Smooth muscle cell (in vitro differentiated cells): ENCODE results near the gene CHST13. TPM values are rescaled to one million over a fixed set of nuclear protein-coding genes. Genes with fewer than 3 reads are reported as not detected.

Experiments
- DNase-seq: peaks from one replicate; lab custom pipeline; 2025; ENCODE audit not compliant: unreplicated experiment; lab: John Stamatoyannopoulos, UW
- H2AFZ ChIP-seq: fragments of 200-600 bp; sonication (generic); 2 replicates; pipeline ENCODE4 v1.6.0; 2016; ENCODE audit warnings: antibody characterized with exemption, low read depth, mild to moderate bottlenecking
- H3F3A ChIP-seq: fragments of 200-600 bp; sonication (generic); 2 replicates; pipeline ENCODE4 v1.6.0; 2017; ENCODE audit warnings: antibody characterized with exemption, low read depth
- H3K27ac ChIP-seq: fragments of 200-600 bp; sonication (generic); 2 replicates; pipeline ENCODE4 v1.5.1; 2016; ENCODE audit warnings: low read depth, mild to moderate bottlenecking
- H3K27me3 ChIP-seq: fragments of 200-600 bp; sonication (generic); 2 replicates; pipeline ENCODE4 v1.6.1; 2016; ENCODE audit warnings: low read depth, mild to moderate bottlenecking
- H3K36me3 ChIP-seq: fragments of 200-600 bp; sonication (generic); 2 replicates; pipeline ENCODE4 v1.5.1; 2016; ENCODE audit warnings: low read depth
- H3K4me1 ChIP-seq: fragments of 200-600 bp; sonication (generic); 2 replicates; pipeline ENCODE4 v1.5.1; 2016; ENCODE audit warnings: low read depth
- H3K4me2 ChIP-seq: fragments of 200-600 bp; sonication (generic); 2 replicates; pipeline ENCODE4 v1.6.0; 2016; ENCODE audit warnings: mild to moderate bottlenecking
- H3K4me3 ChIP-seq: fragments of 200-600 bp; sonication (generic); 2 replicates; pipeline ENCODE4 v1.5.1; 2016; ENCODE audit warnings: mild to moderate bottlenecking
- H3K79me2 ChIP-seq: fragments of 200-600 bp; sonication (generic); 2 replicates; pipeline ENCODE4 v1.6.0; 2016; ENCODE audit warnings: low read depth, mild to moderate bottlenecking
- H3K9ac ChIP-seq: fragments of 200-600 bp; sonication (generic); 2 replicates; pipeline ENCODE4 v1.6.0; 2016; ENCODE audit warnings: low read depth
- H3K9me3 ChIP-seq: fragments of 200-600 bp; sonication (generic); replicated peaks from 2 replicates; pipeline ENCODE4 v1.5.1; 2016; ENCODE audit warnings: low read depth
- H4K20me1 ChIP-seq: fragments of 200-600 bp; sonication (generic); 2 replicates; pipeline ENCODE4 v1.6.0; 2016; ENCODE audit warnings: low read depth
- CTCF ChIP-seq: fragments of 200-600 bp; sonication (generic); IDR thresholded peaks from 2 replicates; pipeline ENCODE4 v1.5.1; 2017; ENCODE audit warnings: borderline replicate concordance, mild to moderate bottlenecking, antibody characterized with exemption; ENCODE audit not compliant: insufficient read depth, poor library complexity, severe bottlenecking
- WGBS: methylation state at CpG from one replicate; pipeline ENCODE4 v1.1.7; 2016; ENCODE audit warnings: low lambda C conversion rate; 5-methylcytosine and 5-hydroxymethylcytosine counted together
- polyA plus RNA-seq: library from polyadenylated mRNA; unstranded; fragments of >200 nt; fragmentation: Nextera tagmentation; extraction: Ambion mirVana; gene quantifications from 2 replicates; pipeline ENCODE4 v1.2.1, GENCODE V29; 2016
- total RNA-seq: library from RNA; depleted of rRNA; stranded (reverse); fragments of >200 nt; gene quantifications from 2 replicates; pipeline ENCODE4 v1.2.3, GENCODE V29; 2014

Gene CHST13
- total and polyA plus RNA-seq, 2 experiments from 2014 or later, result not detected

GRCh38 chr3:126511291-126511690 is 12.7 kb upstream of the CHST13 start:
- 90% methylated on average over 7 of the region's 7 CpGs for WGBS
- no peak for DNase-seq

GRCh38 chr3:126512026-126512425 is 11.9 kb upstream of the CHST13 start:
- no peak overlapping the region for H2AFZ ChIP-seq
- 81% methylated on average over 7 of the region's 7 CpGs for WGBS

More at GRCh38 chr3:126511291-126511690, 12.7 kb upstream of the CHST13 start:
- Histone ChIP-seq H3F3A (no peaks in the 10 kb centered on the region), H3K36me3 (no peaks in the 10 kb centered on the region), H2AFZ (no peak overlapping the region), H4K20me1 (no peaks in the 10 kb centered on the region), H3K9me3 (no peaks in the 10 kb centered on the region), H3K27ac (no peak overlapping the region), H3K9ac (no peak overlapping the region), H3K27me3 (no peaks in the 10 kb centered on the region), H3K4me2 (no peak overlapping the region), H3K4me1 (no peaks in the 10 kb centered on the region), H3K79me2 (no peaks in the 10 kb centered on the region), H3K4me3 (no peak overlapping the region)
- no peak for TF ChIP-seq CTCF

GRCh38 chr3:126512916-126513650 is 10.9 kb upstream of the CHST13 start:
- no peak overlapping the region for H3K9ac ChIP-seq
- no peaks in the 10 kb centered on the region for H3F3A ChIP-seq
- 92% methylated on average over 12 of the region's 12 CpGs for WGBS
- no peaks in the 10 kb centered on the region for H3K9me3 ChIP-seq
- H4K20me1 ChIP-seq, result no peaks in the 10 kb centered on the region
- TF ChIP-seq CTCF, result no peak
- H3K4me3 ChIP-seq, result no peak overlapping the region
- no peak overlapping the region for H2AFZ ChIP-seq
- no peaks in the 10 kb centered on the region for H3K27me3 ChIP-seq
- no peak for DNase-seq
- H3K36me3 ChIP-seq, result no peaks in the 10 kb centered on the region
- H3K4me2 ChIP-seq, result no peak overlapping the region
- H3K27ac ChIP-seq, result no peak overlapping the region
- H3K4me1 ChIP-seq, result no peaks in the 10 kb centered on the region
- no peaks in the 10 kb centered on the region for H3K79me2 ChIP-seq

More at GRCh38 chr3:126512026-126512425, 11.9 kb upstream of the CHST13 start:
- no peak for TF ChIP-seq CTCF
- no peaks in the 10 kb centered on the region for H3K4me1 ChIP-seq
- H3K79me2 ChIP-seq, result no peaks in the 10 kb centered on the region
- H3K4me2 ChIP-seq, result no peak overlapping the region
- DNase-seq, result no peak
- H3F3A ChIP-seq, result no peaks in the 10 kb centered on the region
- H3K27me3 ChIP-seq, result no peaks in the 10 kb centered on the region
- H4K20me1 ChIP-seq, result no peaks in the 10 kb centered on the region
- H3K4me3 ChIP-seq, result no peak overlapping the region
- no peaks in the 10 kb centered on the region for H3K9me3 ChIP-seq
- no peak overlapping the region for H3K9ac ChIP-seq
- H3K36me3 ChIP-seq, result no peaks in the 10 kb centered on the region
- no peak overlapping the region for H3K27ac ChIP-seq

GRCh38 chr3:126514161-126514560 is 9.8 kb upstream of the CHST13 start:
- TF ChIP-seq CTCF, result no peak
- no peak overlapping the region for H2AFZ ChIP-seq
- 87% methylated on average over 11 of the region's 11 CpGs for WGBS

More at GRCh38 chr3:126514161-126514560, 9.8 kb upstream of the CHST13 start:
- Histone ChIP-seq H3K9ac (no peak overlapping the region), H3K4me1 (no peaks in the 10 kb centered on the region), H3K36me3 (no peaks in the 10 kb centered on the region), H3K9me3 (no peaks in the 10 kb centered on the region), H3K4me2 (no peak overlapping the region), H3K27me3 (peaks cover 2% of the 10 kb centered on the region), H3F3A (no peaks in the 10 kb centered on the region), H4K20me1 (no peaks in the 10 kb centered on the region), H3K79me2 (no peaks in the 10 kb centered on the region), H3K4me3 (no peak overlapping the region), H3K27ac (no peak overlapping the region)
- DNase-seq, result no peak
